PC-3 (cell line): Measurements from ENCODE around the gene RFESD. TPM values are rescaled to one million over a fixed set of nuclear protein-coding genes. Genes with fewer than 3 reads are reported as not detected.

ENCODE experiments used
- ATAC-seq: fragments of 200-7000 bp; cut with Tn5 transposase; 2 replicates; pipeline ENCODE4 v1.9.1; 2020; ENCODE audit warnings: mild to moderate bottlenecking, moderate library complexity
- BruUV-seq: library from RNA; stranded (reverse); fragments of 400-500 nt; replicated peaks from 2 replicates; lab custom pipeline; 2021; lab: Mats Ljungman, UMichigan
- CTCF ChIA-PET: fragments of 300-600 bp; sonication (Branson Sonifier 250); formaldehyde crosslinking; loops from one replicate; lab custom pipeline; 2022; ENCODE audit warnings: antibody characterized with exemption; lab: Charles Lee
- POLR2A ChIA-PET: fragments of 300-600 bp; sonication (Branson Sonifier 250); formaldehyde crosslinking; loops from one replicate; lab custom pipeline; 2022; ENCODE audit warnings: antibody characterized with exemption; ENCODE audit not compliant: unreplicated experiment; lab: Charles Lee
- DNase-seq: peaks from one replicate; pipeline ENCODE4 v3.0.0-alpha.2; 2015
- H2AFZ ChIP-seq: fragments of 300-600 bp; sonication (generic); 2 replicates; pipeline ENCODE4 v1.6.0; 2016; ENCODE audit warnings: antibody characterized with exemption, low read length
- H3F3A ChIP-seq: fragments of 300-600 bp; sonication (generic); one replicate; pipeline ENCODE4 v1.6.0; 2017; ENCODE audit warnings: antibody characterized with exemption, low read length, control low read depth, mild to moderate bottlenecking; ENCODE audit not compliant: unreplicated experiment
- H3K27ac ChIP-seq: fragments of 300-600 bp; sonication (generic); 2 replicates; pipeline ENCODE4 v1.5.1; 2016; ENCODE audit warnings: mild to moderate bottlenecking, low read length
- H3K27me3 ChIP-seq: fragments of 300-600 bp; sonication (generic); 2 replicates; pipeline ENCODE4 v1.6.1; 2016; ENCODE audit warnings: low read length, mixed read lengths
- H3K36me3 ChIP-seq: fragments of 300-600 bp; sonication (generic); 2 replicates; pipeline ENCODE4 v1.6.1; 2016; ENCODE audit warnings: low read depth, mixed run types, low read length, mixed read lengths
- H3K4me1 ChIP-seq: fragments of 300-600 bp; sonication (generic); 2 replicates; pipeline ENCODE4 v1.5.1; 2016; ENCODE audit warnings: low read length; ENCODE audit not compliant: insufficient read depth
- H3K4me2 ChIP-seq: fragments of 300-600 bp; sonication (generic); 2 replicates; pipeline ENCODE4 v1.6.0; 2016; ENCODE audit warnings: low read length
- H3K4me3 ChIP-seq: fragments of 300-600 bp; sonication (generic); 2 replicates; pipeline ENCODE4 v1.5.1; 2016; ENCODE audit warnings: mild to moderate bottlenecking, low read length, mixed read lengths
- H3K79me2 ChIP-seq: fragments of 300-600 bp; sonication (generic); 2 replicates; pipeline ENCODE4 v1.6.1; 2017; ENCODE audit warnings: low read length, mixed read lengths
- H3K9ac ChIP-seq: fragments of 300-600 bp; sonication (generic); 2 replicates; pipeline ENCODE4 v1.6.0; 2016; ENCODE audit warnings: mild to moderate bottlenecking, low read length
- H3K9me2 ChIP-seq: fragments of 300-600 bp; sonication (generic); replicated peaks from 2 replicates; pipeline ENCODE4 v1.6.1; 2016; ENCODE audit warnings: mixed run types, low read length, mixed read lengths
- H3K9me3 ChIP-seq: fragments of 300-600 bp; sonication (generic); 2 replicates; pipeline ENCODE4 v1.6.1; 2016; ENCODE audit warnings: low read length, mixed read lengths
- H4K20me1 ChIP-seq: fragments of 300-600 bp; sonication (generic); 2 replicates; pipeline ENCODE4 v1.6.1; 2016; ENCODE audit warnings: low read length, mixed read lengths
- CTCF ChIP-seq: fragments of 300-600 bp; sonication (generic); conservative IDR thresholded peaks from 2 replicates; pipeline ENCODE4 v1.5.1; 2017; ENCODE audit warnings: antibody characterized with exemption, low read depth, mild to moderate bottlenecking, low read length
- EZH2 ChIP-seq: fragments of 300-600 bp; sonication (generic); IDR thresholded peaks from one replicate; pipeline ENCODE4 v1.6.1; 2017; ENCODE audit warnings: antibody characterized with exemption, mild to moderate bottlenecking, low read length; ENCODE audit not compliant: unreplicated experiment
- EZH2phosphoT487 ChIP-seq: fragments of 300-600 bp; sonication (generic); IDR thresholded peaks from 2 replicates; pipeline ENCODE4 v1.6.1; 2018; ENCODE audit warnings: mild to moderate bottlenecking, antibody characterized with exemption, low read length, borderline replicate concordance
- intact Hi-C: fragments of 100-400 bp; cut with micrococcal nuclease; formaldehyde crosslinking; loops from 2 replicates; pipeline ENCODE4 v1.9.0; 2023
- total RNA-seq: library from RNA; depleted of rRNA; stranded (reverse); fragments of >200 nt; gene quantifications from 2 replicates; pipeline ENCODE4 v1.2.3, GENCODE V29; 2014

RFESD gene
- total RNA-seq, 1 experiment from 2014 or later: 0.36 TPM

- H3K9ac ChIP-seq: no peak overlapping the region
- H3K4me3 ChIP-seq: no peak overlapping the region
- no peak for ATAC-seq
- H3K9me2 ChIP-seq: no peaks in the 10 kb centered on the region
- intact Hi-C loops: loop anchor here (1.0 kb wide), 1 partner anchor 47 kb away; no protein-coding TSS in a partner anchor
- H3K9me3 ChIP-seq: no peaks in the 10 kb centered on the region
- peak; percentile 30 for DNase-seq
- H3K36me3 ChIP-seq: no peaks in the 10 kb centered on the region
- H3K4me1 ChIP-seq: no peaks in the 10 kb centered on the region; the same call in 1 of the 2 replicates
- H2AFZ ChIP-seq: no peak overlapping the region
- no TSS peak for BruUV-seq
- H3K79me2 ChIP-seq: no peaks in the 10 kb centered on the region
- no peaks in the 10 kb centered on the region for H3F3A ChIP-seq
- no peaks in the 10 kb centered on the region for H3K27me3 ChIP-seq
- H3K27ac ChIP-seq: no peak overlapping the region
- TF ChIP-seq EZH2 (no peak), CTCF (no peak), EZH2phosphoT487 (no peak)
- no peaks in the 10 kb centered on the region for H4K20me1 ChIP-seq
- POLR2A ChIA-PET: no interaction called here
- no peak overlapping the region for H3K4me2 ChIP-seq
- CTCF ChIA-PET: no interaction called here
These were observed 21.6 kb downstream of the RFESD start for GRCh38 chr5:95668216-95668615.

GRCh38 chr5:95668728-95669127 is 22.2 kb downstream of the RFESD start:
- Histone ChIP-seq H4K20me1 (no peaks in the 10 kb centered on the region), H3K9ac (no peak overlapping the region), H2AFZ (no peak overlapping the region), H3K36me3 (no peaks in the 10 kb centered on the region), H3K79me2 (no peaks in the 10 kb centered on the region), H3K4me2 (no peak overlapping the region), H3K9me3 (no peaks in the 10 kb centered on the region), H3K27ac (no peak overlapping the region), H3K4me1 (no peaks in the 10 kb centered on the region; the same call in 1 of the 2 replicates), H3F3A (no peaks in the 10 kb centered on the region), H3K4me3 (no peak overlapping the region), H3K27me3 (no peaks in the 10 kb centered on the region), H3K9me2 (no peaks in the 10 kb centered on the region)
- no TSS peak for BruUV-seq
- no peak for TF ChIP-seq CTCF
- intact Hi-C loops: loop anchor here (1.0 kb wide), 1 partner anchor 47 kb away; no protein-coding TSS in a partner anchor
- no peak for DNase-seq
- no peak for ATAC-seq
- ChIA-PET CTCF (no interaction called here), POLR2A (no interaction called here)

GRCh38 chr5:95669540-95669939 is 23.0 kb downstream of the RFESD start:
- no peaks in the 10 kb centered on the region for H3K79me2 ChIP-seq
- no peaks in the 10 kb centered on the region for H3K9me2 ChIP-seq
- TF ChIP-seq EZH2phosphoT487 (no peak), EZH2 (no peak), CTCF (no peak)
- no peaks in the 10 kb centered on the region for H3K9me3 ChIP-seq
- no peak overlapping the region for H3K4me3 ChIP-seq
- intact Hi-C loops: no loop called here
- H3F3A ChIP-seq: no peaks in the 10 kb centered on the region
- BruUV-seq: no TSS peak
- H2AFZ ChIP-seq: no peak overlapping the region
- no peaks in the 10 kb centered on the region for H4K20me1 ChIP-seq
- ChIA-PET CTCF (no interaction called here), POLR2A (no interaction called here)
- no peak overlapping the region for H3K27ac ChIP-seq
- no peaks in the 10 kb centered on the region; the same call in 1 of the 2 replicates for H3K4me1 ChIP-seq
- no peak overlapping the region for H3K4me2 ChIP-seq
- no peak for DNase-seq
- no peak for ATAC-seq
- H3K27me3 ChIP-seq: no peaks in the 10 kb centered on the region
- H3K9ac ChIP-seq: no peak overlapping the region
- H3K36me3 ChIP-seq: no peaks in the 10 kb centered on the region
